GM18520 (cell line): Measurements from ENCODE around the gene ZNF580.

ENCODE experiments used
- ATAC-seq: cut with Tn5 transposase; IDR thresholded peaks from one replicate; pipeline ENCODE4 v1.9.1; 2021; ENCODE audit not compliant: unreplicated experiment

Gene ZNF580

DNA sequence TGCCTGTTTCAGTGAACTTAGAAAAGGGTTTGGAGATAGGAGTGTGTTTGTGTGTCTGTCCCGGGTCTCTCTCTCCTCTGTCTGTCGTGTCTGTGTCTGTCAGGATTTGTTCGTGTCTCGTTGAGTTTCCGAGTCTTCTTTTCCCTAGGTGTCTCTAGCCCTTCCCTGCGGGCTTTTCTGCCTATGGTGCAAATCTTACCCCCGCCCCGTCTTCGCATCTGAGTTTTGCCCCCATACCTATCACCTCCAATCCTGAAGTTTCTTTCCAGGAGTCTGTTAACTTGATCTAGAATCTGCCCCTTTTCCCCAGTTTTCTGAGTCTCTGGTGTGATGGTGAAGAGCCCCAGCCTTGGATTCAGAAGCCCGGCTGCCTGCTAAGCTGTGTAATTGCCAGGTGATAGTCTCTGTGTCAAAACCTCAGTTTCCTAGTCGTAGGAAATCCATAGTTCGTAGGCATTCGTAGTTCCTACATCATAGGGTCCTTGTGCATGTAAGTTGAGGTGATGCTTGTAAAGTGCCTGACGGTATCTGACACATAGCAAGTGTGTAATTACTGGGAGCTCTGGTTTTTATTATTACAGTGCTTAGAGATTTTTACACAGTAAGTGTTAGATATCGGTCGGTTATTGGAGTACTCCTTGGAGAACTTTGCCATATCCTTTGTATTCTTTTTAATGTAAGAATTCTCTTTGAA is 35.0 kb downstream of the ZNF580 start:
- ATAC-seq, result no peak

DNA sequence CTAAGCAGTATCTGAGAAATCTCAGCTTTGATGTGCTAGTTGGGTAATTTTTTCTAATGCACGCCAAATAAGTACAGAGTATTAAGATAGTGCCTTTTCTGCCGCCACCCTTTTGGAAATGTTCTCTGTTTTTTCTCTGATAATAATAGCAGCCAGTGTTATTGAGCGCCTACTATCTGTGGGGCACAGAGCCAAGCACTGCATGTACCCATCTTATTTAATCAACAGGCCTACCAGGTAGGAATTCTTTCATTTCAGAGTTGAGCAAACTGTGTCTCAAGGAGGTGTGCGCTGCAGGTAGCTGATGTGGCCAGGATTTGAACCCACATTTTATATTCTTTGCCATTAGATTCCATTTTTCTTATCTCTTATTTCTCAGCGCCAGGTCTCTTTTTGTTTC is 35.6 kb downstream of the ZNF580 start:
- no peak for ATAC-seq

DNA sequence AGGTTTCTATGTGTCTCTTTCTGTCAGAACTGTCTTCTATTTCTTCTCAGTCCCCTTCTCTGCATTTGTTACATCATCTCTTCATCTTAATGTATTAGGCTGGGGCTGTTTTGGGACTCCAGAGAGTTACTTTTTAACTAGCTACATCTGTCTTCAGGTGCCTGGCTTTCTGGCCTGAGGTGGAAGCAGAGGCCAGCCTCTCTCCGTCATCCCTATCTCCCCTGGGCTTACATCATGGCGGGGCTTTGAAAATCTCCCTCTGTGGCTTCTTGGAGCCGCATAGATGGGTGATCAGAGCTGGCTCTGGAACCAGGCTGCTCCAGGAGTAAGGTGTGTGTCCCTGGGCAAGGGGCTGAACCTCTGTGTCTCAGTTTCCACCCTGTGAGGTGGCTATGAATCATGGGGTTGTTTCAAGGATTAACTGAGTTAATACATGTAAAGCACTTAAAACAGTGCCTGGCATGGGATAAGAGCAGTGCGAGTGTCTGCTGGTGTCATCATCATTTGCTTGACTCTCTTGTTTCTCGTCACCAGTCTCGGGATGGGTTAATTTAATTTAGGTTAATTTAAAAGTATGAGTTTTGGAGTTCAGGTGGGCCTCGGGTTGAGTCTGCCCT is 36.2 kb downstream of the ZNF580 start:
- ATAC-seq, result no peak

DNA sequence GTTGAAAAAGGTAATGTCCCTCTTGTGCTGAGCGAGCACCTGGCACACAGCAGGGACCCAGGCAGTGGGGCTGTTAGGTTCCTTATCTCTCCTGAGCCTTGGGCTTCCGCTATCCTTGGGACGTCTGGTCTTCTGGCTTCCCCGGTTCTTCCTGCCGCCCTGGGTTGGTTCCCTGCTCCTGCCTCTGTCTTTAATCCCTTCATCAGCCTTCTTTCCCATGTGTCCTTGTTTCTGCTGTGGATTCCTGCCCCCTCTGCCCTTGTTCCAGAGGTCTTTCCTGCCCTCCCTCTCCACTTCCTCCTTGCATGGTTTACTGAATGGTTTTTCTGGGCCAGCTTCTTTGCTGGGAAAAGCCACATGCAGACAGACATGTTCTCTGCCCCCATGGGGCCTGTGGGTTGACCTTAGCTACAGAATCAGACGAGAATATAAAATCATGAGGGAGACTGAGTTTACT is 36.8 kb downstream of the ZNF580 start:
- ATAC-seq, result no peak

DNA sequence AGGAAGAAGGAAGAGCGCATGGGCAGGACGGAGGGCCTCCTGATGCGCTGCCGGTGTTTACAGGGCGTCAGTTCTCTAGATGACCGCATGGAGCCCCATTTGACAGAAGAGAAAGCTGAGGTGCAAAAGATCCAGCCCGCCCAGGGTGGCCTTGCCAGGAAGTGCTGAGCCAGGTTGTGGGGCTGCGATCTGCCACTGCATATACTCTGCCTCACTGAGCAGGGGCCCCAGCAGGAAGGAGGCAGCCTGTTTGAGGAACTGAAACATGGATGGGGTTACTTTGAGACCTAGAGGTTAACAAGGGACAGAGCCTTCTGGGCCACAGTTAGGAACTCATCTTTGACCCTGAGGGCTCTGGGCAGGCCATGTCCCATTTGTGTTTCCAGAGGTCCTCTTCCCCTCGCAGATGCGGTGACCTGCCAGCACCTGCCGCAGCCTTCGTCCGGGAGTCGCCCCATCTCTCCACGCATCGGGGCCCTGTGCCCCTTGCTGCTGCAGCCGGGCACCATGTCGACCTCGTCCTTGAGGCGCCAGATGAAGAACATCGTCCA is 37.4 kb downstream of the ZNF580 start:
- peak; percentile 76 for ATAC-seq

DNA sequence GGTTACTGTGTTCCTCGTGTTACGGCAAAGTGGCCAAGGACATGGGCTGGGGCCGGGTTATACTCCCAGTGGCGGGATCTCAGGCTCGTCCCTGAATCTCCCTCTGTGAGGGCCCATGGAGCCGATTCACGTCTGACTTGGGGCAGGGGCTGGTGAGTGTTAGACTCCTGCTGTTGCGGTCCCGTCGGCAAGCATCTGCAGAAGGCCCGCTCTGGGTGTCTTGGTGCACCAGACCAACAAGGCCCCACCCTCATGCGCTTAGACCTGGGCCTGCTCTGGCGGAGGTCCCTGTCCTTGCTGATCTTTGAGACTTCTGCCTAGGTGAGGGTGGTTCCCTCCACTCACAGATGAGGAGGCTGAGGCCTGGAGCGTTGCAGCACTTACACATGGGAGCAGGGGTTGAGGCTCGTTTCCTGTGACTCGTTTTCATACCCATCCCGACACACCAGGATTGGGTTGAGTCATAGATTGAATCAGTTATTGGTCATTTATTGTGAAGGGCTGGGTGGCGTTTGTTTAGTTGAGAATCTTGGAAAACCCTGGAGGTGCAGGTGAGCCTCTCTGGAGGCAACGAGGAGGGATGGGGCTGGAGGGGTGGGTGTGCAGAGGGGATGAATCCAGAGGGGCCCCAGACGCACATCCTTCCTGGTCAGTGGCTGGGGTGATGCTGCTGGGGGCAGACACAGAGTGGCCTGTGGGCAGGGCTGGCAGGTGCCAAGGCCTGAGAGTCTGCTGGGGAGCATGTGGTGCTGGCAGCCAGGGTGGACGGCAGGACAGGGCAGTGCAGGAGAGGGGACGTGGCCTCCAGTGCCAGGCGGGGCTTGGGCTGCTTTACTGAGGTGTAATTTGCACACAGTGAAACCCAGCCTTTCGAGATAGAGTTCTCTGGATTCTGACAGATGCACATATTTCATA is 38.8 kb downstream of the ZNF580 start:
- no peak for ATAC-seq

DNA sequence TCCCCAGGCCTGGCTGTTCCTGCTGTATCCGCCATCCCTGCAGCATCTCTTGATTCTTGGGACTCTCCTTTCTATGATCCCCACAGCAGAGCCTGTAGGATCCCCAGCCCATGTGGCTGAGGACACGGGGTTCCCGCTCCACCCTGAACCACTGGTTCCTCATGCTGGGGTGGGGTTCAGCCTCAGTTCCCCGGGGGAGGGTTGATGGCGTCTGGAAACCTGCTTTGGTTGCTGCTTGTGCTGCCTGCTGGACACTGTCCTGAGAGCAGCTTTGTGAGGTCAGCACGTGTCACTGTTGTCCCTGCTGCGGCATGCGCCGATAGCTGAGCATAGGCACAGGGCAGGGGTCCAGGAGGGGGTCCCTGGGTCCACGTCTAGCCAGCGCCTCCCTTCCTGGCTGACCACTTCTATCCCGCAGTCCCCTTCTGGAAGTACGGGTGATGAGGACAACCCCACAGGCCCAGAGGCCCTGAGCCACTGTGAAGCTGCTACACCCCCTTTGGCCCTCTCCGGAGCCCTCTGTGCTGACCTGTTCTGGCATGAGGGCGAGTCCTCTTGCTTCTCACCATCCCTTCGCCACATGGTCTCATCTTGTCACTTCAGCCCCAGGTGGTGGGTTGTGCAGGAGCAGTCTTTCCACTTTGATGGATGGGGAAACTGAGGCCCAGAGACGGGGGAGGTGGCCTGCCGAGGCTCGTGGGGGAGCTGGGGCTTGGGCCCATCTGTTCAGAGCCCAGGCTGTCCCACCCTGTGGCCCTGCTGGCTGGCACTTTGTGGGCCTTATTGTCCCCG is 39.7 kb downstream of the ZNF580 start:
- ATAC-seq, result no peak

DNA sequence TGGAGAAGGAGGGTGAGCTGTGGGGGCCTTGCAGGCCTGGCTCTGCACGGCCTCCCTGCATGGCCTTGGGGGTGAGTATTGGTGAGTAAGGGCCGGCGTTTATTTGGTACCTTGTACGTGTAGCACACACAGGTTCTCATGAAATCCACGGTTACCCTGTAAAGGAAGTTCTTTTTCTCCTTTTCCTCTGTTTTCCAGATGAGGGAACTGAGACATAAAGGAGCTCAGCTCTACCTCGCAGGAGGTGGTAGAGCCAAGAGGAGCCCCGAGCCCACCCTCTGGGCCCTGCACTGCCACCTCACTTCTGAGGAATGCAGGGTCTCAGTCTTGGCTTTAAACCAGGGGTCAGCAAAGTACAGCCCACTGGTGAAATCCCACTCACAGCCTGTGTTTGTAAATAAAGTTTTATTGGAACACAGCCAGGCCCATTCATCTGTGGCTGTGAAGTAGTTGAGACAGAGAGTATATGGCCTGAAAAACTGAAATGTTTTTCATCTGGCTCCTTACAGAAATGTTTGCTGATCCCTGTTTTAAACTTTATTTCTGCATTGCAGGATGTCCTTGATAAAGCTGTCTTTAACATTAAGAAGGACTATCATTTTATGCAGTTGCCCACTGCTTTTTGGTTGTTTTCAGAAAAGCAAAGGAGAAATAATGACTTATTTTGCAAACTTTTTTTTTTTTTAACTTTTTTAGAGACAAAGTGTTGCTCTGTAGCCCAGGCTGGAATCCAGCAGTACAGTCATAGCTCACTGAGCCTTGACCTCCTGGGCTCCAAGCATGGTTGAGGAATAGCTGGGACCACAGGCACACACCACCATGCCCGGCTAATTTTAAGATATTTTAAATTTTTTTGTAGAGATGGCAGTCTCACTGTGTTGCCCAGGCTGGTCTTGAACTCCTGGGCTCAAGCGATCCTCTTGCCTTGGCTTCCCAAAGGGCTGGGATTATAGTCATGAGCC is 40.6 kb downstream of the ZNF580 start:
- ATAC-seq, result no peak

DNA sequence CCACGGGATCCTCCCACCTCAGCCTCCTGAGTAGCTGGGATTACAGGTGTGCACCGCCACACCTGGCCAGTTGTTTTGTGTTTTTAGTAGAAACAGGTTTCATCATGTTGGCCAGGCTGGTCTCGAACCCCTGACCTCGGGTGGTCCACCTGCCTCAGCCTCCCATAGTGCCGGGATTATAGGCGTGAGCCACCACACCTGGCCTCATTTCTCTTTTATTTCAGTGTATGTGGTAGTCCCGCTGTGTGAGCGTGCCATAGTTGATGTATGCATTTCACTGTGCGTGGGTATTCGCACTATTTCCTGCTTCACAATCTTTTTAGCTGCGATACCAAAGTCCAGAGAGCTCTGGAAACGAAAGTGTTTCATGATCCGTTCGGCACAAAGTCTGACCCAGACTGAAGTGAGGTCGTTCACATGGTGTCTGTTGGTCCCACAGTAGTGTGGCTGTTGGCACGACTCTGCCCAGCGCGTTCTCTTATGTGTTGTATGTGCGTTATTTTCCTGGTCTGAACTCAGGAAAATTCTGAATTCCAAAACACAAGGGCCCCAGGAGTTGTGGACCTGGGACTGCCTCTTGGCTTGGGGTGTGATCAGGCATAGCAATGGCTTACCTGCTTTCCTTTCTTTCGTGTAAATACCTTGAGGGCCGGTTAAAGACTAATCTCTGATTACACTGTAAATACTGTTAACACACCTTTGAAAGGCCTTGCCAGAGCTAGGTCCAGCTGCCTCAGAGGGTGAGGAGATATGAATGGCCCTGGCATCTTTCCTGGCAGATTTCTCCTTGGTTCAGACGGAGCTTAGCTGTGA is 42.9 kb downstream of the ZNF580 start:
- ATAC-seq, result no peak

DNA sequence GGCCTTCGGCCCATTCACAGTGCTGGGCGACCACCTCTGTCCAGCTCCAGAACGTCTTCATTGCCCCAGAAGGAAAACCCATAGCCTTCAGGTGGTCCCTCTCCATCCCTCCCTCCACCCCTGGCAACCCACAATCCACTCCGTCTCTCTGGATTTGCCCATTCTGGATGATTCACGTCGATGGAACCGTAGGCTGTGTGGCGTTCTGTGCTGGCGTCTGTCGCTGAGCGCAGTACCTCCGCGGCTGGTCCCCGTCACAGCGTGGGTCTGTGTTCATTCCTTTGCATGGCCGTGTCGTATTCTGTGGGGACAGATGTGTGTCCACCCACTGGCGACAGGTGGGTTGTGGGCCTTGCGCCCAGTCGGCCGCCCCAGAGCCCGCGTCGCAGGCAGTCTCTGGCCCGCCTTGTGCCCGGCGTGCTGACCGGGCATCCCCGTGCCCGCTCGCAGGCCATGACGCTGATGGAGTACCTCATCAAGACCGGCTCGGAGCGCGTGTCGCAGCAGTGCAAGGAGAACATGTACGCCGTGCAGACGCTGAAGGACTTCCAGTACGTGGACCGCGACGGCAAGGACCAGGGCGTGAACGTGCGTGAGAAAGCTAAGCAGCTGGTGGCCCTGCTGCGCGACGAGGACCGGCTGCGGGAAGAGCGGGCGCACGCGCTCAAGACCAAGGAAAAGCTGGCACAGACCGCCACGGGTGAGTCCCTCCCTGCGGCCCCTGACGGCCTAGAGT is 44.3 kb downstream of the ZNF580 start:
- ATAC-seq, result no peak

DNA sequence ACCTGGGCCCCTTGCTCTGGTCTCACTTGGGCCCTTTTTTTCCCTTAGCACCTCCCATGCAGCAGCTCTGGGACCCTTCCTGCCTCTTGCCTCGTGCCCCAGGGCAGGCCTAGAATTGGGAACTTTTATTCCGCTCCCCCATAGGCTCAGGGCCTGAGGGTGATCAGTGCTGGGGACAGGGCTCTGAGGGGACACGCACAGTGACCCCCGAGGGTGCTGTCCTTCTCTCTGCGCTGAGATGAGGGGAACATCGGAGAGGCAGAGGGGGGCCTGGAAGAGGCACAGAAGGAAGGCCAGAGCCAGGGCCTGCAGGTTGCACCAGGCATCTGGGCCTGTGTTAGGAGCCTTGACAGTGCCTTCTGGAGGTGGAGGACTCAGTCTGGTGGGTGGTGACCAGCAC is 45.0 kb downstream of the ZNF580 start:
- no peak for ATAC-seq

DNA sequence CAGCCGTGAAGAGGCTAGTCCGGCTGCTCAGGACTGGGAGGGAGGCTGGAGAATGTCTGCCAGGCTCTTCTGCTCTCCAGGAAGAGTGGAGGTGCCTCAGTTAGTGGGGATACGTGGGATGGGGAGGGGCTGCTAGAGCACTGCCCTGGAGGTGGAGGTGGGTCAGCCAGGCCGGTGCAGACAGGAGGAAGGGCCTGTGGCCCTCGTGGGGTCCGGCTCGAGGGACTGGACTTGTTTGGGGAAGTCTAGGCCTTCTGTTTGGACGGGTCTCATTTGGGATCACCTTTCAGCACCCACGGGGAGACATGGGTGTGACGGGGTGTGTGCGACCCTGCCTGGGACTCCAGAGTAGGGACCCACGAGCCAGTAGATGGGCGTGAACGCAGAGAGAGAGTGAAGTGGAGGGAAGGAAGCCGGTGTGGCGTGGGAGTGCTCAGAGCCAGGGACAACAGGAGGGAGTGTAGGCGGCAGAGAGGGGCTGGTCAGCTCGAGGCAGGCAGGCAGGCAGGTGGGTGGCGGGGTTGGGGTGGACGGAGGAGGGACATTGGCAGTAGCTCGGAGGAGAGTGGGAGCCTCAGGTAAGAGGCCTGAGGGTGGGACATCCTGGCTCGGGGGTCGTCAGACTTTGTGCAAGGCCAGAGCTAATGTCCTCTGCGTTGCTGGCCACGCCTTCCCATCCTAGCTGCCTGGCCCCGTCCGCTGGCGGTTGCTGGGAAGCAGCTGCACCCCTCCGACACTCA is 45.7 kb downstream of the ZNF580 start:
- no peak for ATAC-seq

DNA sequence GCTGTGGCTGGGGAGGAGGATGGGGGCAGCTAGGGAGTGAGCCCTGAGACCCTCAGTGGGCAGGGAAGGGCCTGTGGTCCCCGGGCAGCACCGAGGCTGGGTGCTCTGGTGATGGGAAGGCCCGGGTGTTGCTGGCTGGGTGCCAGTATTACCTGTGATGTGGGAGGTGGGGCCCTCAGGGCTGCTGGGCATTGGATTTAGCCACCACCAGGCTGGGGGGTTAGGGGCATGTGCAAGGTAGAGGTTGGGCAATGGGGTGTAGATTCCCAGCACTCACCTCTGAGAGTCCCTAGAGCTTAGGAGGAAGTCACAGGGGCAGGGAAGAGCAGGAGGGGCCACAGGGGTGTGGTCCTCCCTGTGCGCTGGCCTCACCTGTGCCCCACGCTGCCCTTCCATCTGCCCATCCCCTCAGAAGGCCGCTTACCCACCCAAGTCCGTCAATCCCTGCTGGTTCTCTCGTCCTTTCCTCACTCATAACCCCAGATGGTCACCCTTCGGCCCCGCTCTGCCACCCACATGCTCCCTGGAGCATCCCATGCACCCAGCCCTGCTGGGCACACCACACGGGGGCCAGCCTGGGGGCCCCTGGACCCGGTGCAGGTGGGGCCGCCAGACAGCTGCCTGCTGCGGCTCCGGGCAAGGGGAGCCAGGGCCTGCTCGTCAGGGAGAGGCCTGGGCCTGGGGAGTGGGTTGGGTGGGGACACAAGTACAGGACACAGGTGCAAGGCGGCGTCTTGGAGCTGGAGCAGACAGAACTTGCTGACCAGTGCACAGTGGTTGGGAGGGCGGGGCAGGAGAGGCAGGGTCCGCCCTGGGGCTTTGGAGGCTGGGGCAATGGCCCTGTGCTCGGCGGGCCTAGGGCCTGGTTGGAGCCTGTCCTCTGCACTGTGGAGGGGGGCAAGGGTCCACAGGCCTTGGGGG is 46.7 kb downstream of the ZNF580 start:
- ATAC-seq, result no peak

DNA sequence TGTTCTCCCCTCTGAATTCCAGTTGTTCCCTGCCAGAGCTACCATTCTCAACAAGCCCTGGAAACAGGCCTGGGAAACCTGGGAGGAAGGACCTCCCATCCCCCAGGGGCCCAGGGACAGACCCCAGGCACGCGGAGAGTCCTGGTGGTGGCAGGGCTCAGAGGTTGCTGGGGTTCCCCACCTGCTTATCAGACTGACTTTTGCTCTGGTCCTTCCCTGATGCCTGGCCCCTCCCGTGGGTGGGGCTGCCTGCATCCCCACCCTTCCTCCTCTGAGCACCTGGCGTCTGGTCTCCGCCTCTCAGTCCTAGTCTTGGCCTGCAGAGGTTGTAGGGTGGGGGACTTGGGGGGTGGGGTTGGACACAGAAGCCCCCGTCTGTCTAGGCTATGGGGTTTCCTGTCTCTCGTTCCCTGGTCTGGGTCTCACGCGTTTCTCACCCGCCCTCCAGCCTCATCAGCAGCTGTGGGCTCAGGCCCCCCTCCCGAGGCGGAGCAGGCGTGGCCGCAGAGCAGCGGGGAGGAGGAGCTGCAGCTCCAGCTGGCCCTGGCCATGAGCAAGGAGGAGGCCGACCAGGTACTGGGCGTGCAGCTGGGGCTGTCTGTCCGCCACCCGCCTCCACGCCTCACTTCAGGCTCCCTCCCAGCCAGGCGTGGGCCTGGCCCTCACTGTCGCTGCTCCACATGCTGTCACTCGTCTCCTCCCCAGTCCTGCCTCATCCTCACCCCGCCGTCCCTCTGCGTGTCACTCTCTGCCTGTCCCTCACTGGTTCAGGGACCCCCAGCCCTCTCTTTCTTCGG is 47.8 kb downstream of the ZNF580 start:
- ATAC-seq, result no peak

DNA sequence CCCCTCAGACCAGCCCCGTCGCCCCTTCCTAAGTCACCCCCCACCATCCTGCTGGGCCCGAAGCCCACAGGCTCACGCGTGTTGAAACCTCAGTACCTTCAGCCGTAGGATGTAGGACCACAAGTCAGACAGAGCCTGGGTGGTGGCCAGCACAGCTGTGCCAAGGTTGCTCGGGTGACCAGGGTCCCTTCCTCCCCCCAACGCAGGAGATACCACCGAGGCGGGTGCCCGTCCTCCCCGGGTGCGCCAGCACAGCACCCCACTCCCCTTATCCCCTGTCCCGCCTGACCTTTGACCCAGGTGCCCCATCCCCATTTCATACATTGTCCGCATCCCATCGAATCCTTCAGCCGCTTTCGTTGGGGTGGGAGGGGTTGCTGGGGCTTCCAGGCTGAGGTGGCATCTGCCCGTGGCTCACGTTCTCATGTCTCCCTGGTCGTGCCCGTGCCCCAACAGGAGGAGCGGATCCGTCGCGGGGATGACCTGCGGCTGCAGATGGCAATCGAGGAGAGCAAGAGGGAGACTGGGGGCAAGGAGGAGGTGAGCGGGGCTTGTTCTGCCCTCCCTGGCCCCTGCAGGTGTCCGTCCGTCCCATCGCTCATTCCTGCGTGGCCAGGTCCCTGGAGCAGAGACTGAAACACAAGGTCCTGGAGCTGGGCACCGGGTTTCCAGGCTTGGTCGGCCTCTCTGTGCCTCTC is 48.8 kb downstream of the ZNF580 start:
- ATAC-seq, result no peak
